HG02840 (cell line): ENCODE measurements around the gene MUC12.
"Not testable (repeated sequence)": the region's sequence is repeated elsewhere in the genome, so short reads cannot be mapped to it uniquely, and the experiment has no call there.

Experiments used
- ATAC-seq: cut with Tn5 transposase; IDR thresholded peaks from one replicate; pipeline ENCODE4 v1.9.1; 2021; ENCODE audit warnings: mild to moderate bottlenecking, moderate library complexity, moderate number of reproducible peaks; ENCODE audit not compliant: unreplicated experiment, low FRiP score

Gene MUC12

GRCh38 chr7:101035941-101036340 lies 66.6 kb downstream of the MUC12 start:
- no peak for ATAC-seq

GRCh38 chr7:101041283-101041682 lies 71.9 kb downstream of the MUC12 start:
- ATAC-seq = not testable (repeated sequence)

GRCh38 chr7:101058355-101058754 lies 89.0 kb downstream of the MUC12 start:
- no peak for ATAC-seq

GRCh38 chr7:101059620-101059942 lies 90.2 kb downstream of the MUC12 start:
- ATAC-seq = no peak

- no peak for ATAC-seq
These were observed 91.6 kb downstream of the MUC12 start for GRCh38 chr7:101060992-101061391.

GRCh38 chr7:101064176-101064550 lies 94.8 kb downstream of the MUC12 start:
- not testable (repeated sequence) for ATAC-seq

GRCh38 chr7:101065162-101065561 lies 95.8 kb downstream of the MUC12 start:
- ATAC-seq = not testable (repeated sequence)

GRCh38 chr7:101066141-101066832 lies 96.9 kb downstream of the MUC12 start:
- no peak for ATAC-seq

GRCh38 chr7:101066833-101067177 lies 97.4 kb downstream of the MUC12 start:
- ATAC-seq = no peak

GRCh38 chr7:101068401-101068800 lies 99.0 kb downstream of the MUC12 start:
- no peak for ATAC-seq
